ENCODE data around the gene LYPLAL1. TPM values are rescaled to one million over a fixed set of nuclear protein-coding genes. Genes with fewer than 3 reads are reported as not detected.

Gene LYPLAL1
- total and polyA plus RNA-seq, 2 of the 4 experiments (the other 2 are of a cell fraction), result 4.8 to 7.5 TPM

GRCh38 chr1:219126377-219126776 is 47.3 kb upstream of the LYPLAL1 start:
- Histone ChIP-seq H4K20me1 (ENCODE audit: insufficient read depth, low read length) (no peaks in the 10 kb centered on the region), H2AK5ac (ENCODE audit: low read depth, low read length) (no peak overlapping the region), H2BK15ac (ENCODE audit: low read depth, low read length) (no peak overlapping the region), H3K9ac (ENCODE audit: low read depth, low read length) (no peak overlapping the region), H4K91ac (ENCODE audit: insufficient read depth, low read depth, low read length) (no peak overlapping the region), H3K23ac (ENCODE audit: low read depth, low read length) (no peak overlapping the region), H3K4me2 (ENCODE audit: low read depth, low read length) (no peak overlapping the region), H3K27ac (ENCODE audit: insufficient read depth, low read length) (no peak overlapping the region), H2AK9ac (replicated peaks; ENCODE audit: low read depth, low read length, poor library complexity) (no peak overlapping the region), H2AFZ (replicated peaks; ENCODE audit: low read length, poor library complexity) (no peak overlapping the region), H2BK120ac (ENCODE audit: low read depth, low read length) (no peak overlapping the region), H4K8ac (ENCODE audit: low read depth in 2 of 2, low read length in 2 of 2) (no peak overlapping the region), H3K4ac (ENCODE audit: low read depth, low read length) (no peak overlapping the region), H3K9me3 (ENCODE audit: control insufficient read depth, insufficient read depth, low read length) (no peaks in the 10 kb centered on the region), H2BK5ac (ENCODE audit: low read depth, low read length, poor library complexity, severe bottlenecking) (no peak overlapping the region), H4K5ac (ENCODE audit: low read depth, low read length) (no peak overlapping the region), H3K9me1 (ENCODE audit: insufficient read depth, low read length) (0 out of 2 replicates have a peak, but pooled peaks cover 3% of the 10 kb centered on the region), H3K4me1 (ENCODE audit: control insufficient read depth, insufficient read depth, low read length) (peaks cover 3% of the 10 kb centered on the region), H3K14ac (replicated peaks; ENCODE audit: low read depth, low read length) (no peak overlapping the region), H3K18ac (ENCODE audit: low read depth, low read length) (no peak overlapping the region), H3K36me3 (ENCODE audit: control insufficient read depth, insufficient read depth, low read length) (no peaks in the 10 kb centered on the region), H3K4me3 (ENCODE audit: insufficient read depth, low read depth, low read length) (no peak overlapping the region), H3K27me3 (ENCODE audit: control insufficient read depth, insufficient read depth, low read length) (no peaks in the 10 kb centered on the region), H2BK20ac (ENCODE audit: low read depth, low read length) (no peak overlapping the region), H3K56ac (ENCODE audit: extremely low read depth, insufficient read depth, low read length) (no peak overlapping the region), H3K79me1 (ENCODE audit: low read depth in 1 of 2, low read length in 2 of 2) (no peaks in the 10 kb centered on the region)
- in situ Hi-C loops (cut with MboI; ENCODE audit: low sequenced_read_pairs) (no loop called here), intact Hi-C loops (cut with micrococcal nuclease) (no loop called here), dilution Hi-C loops (cut with HindIII; ENCODE audit: low sequenced_read_pairs, unreplicated experiment) (no loop called here)
- WGBS, 2 experiments (ENCODE audit: extremely low coverage in 2 of 2, insufficient read length in 1 of 2), result no CpG with 5 or more reads among the region's 2 CpGs
- TF ChIP-seq ELK1 (IDR thresholded peaks at IDR 0.05; ENCODE audit: borderline replicate concordance, low read depth, low read length) (no peak), CHD1 (IDR thresholded peaks at IDR 0.05; ENCODE audit: low read depth, low read length) (no peak), MAZ (IDR thresholded peaks at IDR 0.05; ENCODE audit: borderline replicate concordance, low read depth, low read length) (no peak), MAFK (IDR thresholded peaks at IDR 0.05; ENCODE audit: low read depth, low read length) (no peak)
- no peak for ATAC-seq (ENCODE audit: low read depth)
- POLR2A ChIA-PET (ENCODE audit: unreplicated experiment), result no interaction called here
- BruUV-seq (replicated peaks), result no TSS peak
- CTCF ChIA-PET, result no interaction called here
- no peak for DNase-seq

Data from IMR-90 (cell line).